Uterus (tissue), 2 donors: ENCODE measurements around the gene SLC1A6.

Experiments
- CTCF ChIP-seq, 4 experiments: fragments of 200-600 bp in 2 of 4; fragments of 450-650 bp in 2 of 4; sonication (generic) in 2 of 4; IDR thresholded peaks; one replicate each; pipeline ENCODE4 v1.5.1; 2016 to 2019; ENCODE audit warnings: antibody characterized with exemption in 4 of 4, mild to moderate bottlenecking in 2 of 4, moderate library complexity in 1 of 4
- POLR2A ChIP-seq, 2 donors: fragments of 450-650 bp; IDR thresholded peaks; one replicate each; pipeline ENCODE4 v1.6.1; 2016; ENCODE audit warnings: antibody characterized with exemption in 2 of 2, mild to moderate bottlenecking in 1 of 2, moderate library complexity in 1 of 2

- TF ChIP-seq CTCF (IDR thresholded peaks at IDR 0.05) (no peak), POLR2A (IDR thresholded peaks at IDR 0.05) (no peak)
Measured at GRCh38 chr19:14915116-14915515, 64.5 kb downstream of the SLC1A6 start.
